NCI-H1436 treated with DMSO at 0.1 percent for 48 hours (cell line): ENCODE results near the gene UBE2D4.
"Not testable (repeated sequence)": the region's sequence is repeated elsewhere in the genome, so short reads cannot be mapped to it uniquely, and the experiment has no call there.

Source experiments
- DNase-seq: peaks from one replicate; lab custom pipeline; 2025; lab: John Stamatoyannopoulos, UW

The UBE2D4 gene

DNA sequence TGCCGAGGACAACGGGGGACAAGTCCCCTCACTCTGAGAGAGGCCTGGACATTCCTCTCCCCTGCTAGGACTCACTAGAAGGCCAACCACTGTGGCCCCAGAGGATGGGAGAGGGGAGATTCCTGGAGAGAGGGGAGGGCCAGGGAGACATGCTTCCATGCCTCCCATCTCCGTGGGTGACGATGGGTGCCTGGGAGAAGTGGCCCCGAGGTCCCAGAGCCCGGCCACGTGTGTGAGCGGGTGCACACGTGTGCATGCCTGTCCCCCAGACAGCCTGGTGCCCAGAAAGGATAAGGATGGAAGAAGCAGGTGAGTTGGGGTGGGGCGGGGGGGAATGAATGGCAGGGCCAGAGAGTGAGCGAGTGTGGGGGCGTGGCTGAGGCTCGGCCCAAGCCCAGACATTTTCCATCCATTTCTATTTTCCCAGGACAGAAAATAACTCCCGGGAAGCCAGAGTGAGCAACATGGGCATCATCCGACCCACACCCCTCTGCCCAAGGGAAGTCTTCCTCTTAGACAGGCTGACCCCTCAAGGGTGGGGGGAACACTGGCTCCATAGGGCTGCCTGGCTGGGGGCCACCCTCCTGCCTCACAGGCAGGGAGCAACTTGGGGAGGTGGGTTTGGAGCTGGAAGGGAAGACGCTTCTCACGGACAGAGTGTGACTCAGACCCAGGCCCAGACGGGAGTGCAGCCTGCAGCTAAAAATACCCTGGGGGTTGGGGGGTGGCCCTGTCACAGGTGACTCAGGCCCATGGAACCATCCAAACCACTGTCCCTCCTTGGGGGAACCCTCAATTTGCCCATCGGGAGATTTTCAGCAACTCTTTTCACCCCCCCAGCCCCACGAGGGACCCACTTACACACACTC, 42.2 kb downstream of the UBE2D4 start:
- DNase-seq: not testable (repeated sequence)

DNA sequence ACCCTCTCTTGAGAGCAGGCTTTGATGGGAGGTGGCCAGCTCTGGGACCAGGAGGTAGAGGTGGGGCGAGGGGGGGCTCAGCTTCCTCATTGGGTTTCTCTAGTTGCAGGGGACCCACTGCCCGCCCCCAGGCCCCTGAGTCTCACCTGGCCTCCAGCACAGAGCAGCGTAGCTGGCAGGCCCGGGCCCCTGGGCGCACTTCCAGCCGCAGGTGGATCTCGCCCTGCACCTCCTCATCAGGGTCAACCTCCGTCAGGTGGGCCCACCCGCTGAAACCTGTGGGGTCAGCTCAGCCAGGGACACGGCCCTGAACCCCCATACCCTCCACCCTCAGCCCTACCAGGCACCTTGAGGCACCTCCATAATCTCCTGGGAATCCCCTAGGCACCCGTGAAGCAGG, 43.4 kb downstream of the UBE2D4 start:
- not testable (repeated sequence) for DNase-seq

DNA sequence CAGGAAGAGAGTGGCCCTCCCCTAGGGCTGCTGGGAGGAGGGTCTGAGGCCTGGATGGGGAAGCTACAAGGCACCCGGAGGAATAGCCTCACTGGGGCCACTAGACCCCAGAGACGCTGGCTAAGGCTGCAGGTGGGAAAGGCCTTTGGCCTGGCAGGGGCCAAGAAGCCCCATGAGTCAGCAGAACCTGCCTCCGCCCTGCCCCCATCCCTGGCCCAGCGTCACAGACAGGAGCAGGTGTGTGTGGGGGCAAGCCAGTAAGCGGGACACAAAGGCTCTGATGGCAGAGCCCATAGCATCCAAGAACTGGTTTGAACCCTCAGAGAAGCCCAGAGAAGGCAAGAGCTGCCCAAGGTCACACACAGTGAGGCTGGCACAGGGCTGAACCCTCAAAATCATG, 44.5 kb downstream of the UBE2D4 start:
- DNase-seq: not testable (repeated sequence)

DNA sequence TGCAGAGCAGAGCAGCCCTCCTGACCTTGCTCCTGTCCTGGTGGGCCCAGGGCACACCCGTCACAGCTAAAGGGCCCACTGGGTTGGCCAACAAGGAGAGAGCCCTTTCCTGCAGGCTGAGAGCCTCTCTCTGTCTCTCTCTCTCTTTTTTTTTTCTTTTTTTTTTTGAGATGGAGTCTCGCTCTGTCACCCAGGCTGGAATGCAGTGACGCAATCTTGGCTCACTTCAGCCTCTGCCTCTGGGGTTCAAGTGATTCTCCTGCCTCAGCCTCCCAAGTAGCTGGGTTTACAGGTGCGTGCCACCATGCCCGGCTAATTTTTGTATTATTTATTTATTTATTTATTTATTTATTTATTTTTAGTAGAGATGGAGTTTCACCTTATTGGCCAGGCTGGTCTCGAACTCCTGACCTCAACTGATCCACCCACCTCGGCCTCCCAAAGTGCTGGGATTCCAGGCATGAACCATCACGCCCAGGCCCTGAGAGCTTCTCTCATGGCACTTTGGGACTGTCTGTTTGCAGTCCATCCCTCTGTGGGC, 47.9 kb downstream of the UBE2D4 start:
- DNase-seq: not testable (repeated sequence)

DNA sequence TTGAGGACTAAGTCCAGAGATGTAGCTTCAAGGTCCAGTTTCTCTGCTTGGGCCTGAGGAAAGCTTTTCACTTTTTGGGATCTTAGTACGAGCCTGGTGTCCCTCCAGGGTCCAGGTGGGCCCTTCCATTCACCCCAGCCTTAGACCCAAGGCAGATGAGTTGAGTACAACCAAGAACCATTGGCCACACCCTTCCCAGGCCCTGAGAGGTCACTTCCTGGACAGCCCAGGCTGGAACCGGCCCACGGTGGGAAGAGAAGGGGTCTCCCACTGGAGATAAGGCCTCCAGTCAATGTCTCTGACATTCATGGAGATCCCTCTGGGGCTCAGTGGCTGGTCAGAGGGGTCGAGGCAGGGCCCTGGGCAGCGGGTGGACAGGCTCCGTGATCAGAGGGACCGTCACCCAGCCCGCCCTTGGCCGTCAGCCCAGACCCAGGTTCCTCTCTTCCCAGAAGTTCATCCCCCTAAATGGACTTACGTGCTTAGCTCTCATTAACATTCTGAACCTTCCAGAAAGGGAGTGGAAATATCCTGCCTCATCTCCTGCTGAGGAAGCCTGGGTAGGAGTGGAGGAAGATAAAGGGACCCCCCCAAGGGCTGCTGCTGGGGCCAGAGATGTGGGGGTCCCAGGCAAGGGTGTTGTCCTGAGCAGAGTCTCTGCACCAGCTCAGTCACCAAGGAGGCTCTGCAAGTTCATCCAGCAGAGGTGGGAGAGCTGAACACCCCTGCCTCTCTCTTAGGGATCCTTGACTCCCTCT, 48.7 kb downstream of the UBE2D4 start:
- not testable (repeated sequence) for DNase-seq

DNA sequence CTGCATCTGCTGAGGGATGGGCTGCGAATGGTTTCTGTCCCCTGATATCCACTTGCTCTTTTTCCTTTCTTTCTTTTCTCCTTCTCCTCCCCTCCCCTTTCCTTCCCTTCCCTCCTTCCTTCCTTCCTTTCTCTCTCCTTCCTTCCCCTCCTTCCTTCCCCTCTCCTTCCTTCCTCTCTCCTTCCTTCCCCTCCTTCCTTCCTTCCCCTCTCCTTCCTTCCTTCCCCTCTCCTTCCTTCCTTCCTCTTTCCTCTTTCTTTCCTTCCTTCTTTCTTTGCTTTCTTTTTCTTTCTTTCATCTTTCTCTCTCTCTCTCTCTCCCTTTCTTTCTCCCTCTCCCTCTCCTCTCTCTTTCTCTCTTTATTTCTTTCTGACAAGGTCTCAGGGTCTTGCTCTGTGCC, 51.3 kb downstream of the UBE2D4 start:
- no peak for DNase-seq

DNA sequence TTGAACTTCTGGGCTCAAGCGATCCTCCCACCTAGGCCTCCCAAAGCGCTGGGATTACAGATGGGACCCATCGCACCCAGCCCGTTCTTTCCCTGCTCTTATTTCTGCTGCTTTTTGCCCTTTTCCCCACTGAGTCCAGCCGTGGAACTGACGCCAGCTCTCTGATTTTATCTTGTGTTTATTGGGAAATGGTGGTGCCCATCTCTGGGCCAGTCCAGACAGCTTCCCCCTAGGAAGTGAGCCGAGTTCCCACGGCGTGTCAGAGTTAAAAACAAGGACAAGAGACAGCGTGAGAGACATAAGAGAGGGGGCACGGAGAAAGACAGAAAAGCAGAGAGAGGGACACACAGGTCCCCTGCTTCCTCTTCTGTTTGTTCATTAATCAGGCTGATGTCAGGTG, 51.9 kb downstream of the UBE2D4 start:
- not testable (repeated sequence) for DNase-seq

DNA sequence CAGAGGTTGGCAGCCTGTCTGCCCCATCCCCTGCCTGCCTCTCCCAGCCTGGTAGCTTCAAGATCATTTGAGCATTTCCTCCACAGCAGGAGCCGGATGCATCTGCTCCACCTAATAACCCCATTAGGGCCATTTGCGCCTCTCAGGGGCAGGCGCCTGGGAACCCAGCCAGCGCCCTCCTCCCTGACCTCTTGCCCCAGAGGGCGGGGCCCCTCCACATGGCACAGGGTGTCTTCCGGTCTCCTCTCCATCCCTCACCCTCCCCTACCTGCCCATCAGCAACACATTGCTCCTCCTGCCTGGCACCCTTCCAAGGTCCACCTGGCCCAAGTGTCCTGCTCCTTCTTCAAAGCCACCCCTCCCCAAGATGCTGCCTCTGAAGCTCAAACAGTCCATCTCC, 56.6 kb downstream of the UBE2D4 start:
- DNase-seq: not testable (repeated sequence)

DNA sequence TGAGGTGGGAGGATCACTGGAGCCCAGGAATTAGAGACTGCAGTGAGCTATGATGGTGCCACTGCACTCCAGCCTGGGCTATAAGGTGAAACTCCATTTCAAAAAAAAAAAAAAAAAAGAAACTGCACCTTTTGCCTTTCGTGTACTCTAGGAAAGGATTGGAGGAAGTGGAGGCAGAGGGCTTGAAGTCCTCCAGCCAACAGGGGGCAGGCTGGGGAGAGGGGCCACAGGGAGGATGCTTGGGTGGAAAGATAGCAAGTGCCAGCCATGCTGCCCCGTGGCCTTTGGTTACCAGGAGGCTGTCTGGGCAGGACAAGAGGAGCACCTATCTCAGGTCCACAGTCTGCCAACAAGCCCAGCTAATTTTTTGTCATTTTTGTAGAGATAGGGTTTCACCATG, 57.5 kb downstream of the UBE2D4 start:
- DNase-seq: not testable (repeated sequence)

DNA sequence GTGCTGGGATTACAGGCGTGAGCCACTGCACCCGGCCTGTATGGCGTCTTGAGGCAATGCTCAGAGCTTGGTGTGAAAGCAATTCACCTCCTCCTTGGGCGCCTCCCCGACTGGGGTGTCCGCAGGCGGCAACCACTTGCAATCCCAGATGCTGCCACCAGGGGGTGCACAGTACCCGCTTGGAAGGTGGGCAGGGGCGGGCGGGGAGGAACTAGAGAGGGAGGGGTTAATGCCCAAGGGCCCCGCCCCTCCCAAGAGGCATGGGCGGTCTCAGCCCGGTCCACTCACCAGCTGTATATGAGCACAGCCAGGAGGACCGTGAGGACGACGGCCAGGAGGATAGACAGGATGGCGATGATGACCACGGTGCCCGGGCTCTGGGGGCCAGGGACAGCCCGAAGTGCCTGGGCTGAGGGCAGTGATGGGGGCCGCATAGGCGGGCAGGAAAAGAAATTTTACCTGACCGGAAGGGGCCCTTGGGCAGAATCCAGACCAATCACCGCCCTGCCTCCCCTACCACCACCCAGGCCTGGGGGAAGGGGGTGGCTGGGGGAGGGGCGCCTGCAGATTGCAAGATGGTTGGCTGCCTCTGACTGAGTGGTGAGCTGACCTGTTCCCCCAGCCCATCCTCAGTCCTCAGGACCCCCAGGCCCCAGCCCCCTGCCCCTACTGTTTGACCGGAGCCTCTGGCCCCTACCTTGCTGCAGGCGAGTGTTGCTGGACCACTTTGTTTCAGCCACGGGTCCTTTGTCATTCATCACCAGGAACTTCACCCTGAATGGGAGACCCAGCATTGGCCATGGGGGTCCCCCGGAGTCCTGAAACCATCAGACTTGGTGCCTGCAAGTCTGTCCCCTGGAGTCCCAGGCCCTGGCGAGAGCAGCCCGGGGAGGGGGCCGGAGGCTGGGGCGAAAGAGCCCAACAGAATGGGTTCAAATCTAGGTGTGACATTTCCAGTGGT, 59.9 kb downstream of the UBE2D4 start:
- DNase-seq: not testable (repeated sequence)

DNA sequence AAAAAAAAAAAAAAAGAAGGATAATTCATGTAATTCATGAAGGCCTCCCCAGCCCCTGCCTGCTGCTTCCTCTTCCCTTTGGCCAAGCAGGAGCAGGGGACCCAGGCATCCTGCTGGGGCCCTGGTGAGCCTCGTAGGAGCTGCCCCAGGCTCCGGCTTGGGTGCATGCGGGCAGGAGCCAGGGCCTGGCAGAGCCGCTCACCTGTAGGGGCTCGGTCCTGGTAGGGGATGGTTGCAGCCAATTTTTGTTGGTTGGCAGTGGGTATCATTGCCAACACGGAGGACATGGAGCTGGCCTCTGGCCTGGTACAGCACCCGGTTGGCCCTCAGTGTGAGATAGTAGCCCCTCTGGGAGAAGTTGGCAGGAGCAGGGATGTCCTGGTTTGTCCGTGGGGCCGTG, 61.2 kb downstream of the UBE2D4 start:
- DNase-seq: not testable (repeated sequence)

DNA sequence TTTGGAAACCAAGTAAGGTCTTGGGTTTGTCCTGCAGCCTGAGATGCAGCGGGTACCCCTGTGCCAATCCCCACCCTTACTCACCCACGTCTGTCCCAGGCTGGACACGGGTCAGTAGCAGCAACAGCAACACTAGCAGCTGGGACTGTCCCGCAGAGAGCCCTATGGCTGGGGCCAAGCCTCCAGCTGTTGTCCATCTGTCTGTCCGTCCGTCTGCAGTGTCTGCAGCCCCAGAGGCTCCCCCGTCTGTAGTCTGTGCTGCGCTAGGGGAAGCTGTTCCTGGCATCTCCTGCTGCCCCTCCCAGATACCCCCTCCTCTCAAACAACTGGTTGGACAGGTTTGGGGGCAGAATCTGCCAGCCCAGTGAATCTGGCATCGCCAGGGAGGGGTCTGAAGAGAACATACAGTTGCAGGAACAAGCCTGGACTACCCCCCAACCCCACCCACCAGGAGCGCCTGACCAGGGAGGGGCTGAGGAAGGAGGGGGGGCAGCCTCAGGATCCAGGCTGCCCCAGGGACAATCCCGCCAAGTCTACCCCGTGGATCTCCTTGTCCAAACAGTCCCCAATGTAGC, 63.9 kb downstream of the UBE2D4 start:
- not testable (repeated sequence) for DNase-seq

DNA sequence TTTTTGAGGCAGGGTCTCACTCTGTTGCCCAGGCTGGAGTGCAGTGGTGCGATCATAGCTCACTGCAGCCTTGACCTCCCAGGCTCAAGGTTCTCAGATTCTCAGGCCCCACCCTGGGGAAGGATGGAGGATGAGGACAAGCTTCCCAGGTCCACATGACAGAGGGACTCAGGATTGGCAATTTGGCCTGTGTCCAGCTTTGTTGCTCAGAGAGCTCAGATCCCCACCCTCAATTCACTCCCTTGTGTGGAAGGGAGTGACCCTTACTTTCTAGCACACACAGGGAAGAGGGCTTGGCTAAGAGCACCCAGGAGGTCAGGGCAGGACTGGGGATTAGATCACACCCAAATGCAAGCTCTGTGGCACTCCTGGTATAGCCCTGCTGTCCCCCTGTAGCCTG, 64.6 kb downstream of the UBE2D4 start:
- DNase-seq: not testable (repeated sequence)

DNA sequence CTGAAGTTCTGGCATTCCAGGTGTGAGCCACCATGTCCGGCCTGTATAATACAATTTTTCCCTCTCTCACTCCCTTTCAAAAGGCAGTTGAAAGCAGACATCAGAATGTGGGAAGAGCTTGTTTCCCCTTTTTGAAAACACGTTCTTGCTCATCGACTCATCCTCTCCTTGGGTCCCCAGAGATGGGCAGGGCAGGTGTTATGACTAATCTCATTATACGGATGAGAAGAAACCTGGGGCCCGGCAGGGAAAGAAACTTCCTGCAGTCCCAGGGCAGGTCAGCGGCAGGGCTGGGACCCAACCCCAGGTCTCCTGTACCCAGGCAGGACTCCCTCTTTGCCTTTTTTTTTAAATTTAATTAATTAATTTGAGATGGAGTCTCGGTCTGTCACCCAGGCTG, 66.7 kb downstream of the UBE2D4 start:
- DNase-seq: not testable (repeated sequence)

DNA sequence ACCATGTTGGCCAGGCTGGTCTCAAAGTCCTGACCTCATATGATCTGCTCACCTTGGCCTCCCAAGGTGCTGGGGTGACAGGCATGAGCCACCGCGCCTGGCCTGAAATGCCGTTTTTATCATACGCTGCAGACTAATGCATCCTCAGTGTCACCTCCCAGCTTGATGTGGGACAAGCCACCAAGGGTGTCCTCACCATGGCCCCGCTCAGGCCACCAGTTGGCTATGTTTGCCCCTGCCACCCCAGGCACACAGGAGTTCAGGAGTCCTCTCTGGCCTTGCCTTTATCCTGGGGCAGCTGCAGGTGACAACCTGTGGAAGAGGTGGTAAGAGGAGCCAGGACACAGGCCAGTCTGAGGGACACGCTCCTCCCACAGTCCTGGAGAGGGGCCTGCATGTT, 68.4 kb downstream of the UBE2D4 start:
- not testable (repeated sequence) for DNase-seq

DNA sequence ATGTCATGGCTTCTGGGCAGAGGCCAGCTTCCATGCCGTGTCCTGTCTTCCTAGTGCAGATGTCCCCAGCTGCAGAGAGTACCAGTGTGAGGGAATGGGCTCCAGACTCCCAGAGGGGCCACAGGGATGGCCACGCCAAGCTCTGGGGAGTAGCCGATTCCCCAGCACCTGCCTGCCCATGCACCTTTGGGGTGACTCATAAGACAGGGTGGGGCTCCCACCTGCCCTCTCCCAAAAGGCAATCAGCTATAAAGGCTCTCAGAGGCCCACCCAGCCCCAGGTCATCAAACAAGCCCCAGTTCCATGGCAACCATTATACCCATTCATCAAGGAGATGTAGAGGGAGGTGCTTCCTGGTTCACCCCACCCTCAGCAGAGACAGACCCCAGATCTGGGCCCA, 71.3 kb downstream of the UBE2D4 start, which contains the start of gene SPDYE1:
SPDYE1 (plus strand) TSS at position 366 of the 400 bp plus-strand sequence. CDS start 2,053 bp downstream, outside the sequence.
- not testable (repeated sequence) for DNase-seq
